Sigmoid colon (tissue), 4 donors: ENCODE results near the gene COL4A4.

Experiments used
- EP300 ChIP-seq, 4 donors: sonication (generic); formaldehyde crosslinking; IDR thresholded peaks; one replicate each; pipeline ENCODE4 v1.6.1; 2017; ENCODE audit warnings: antibody characterized with exemption in 4 of 4
- POLR2A ChIP-seq, 2 donors: fragments of 450-650 bp; IDR thresholded peaks; one replicate each; pipeline ENCODE4 v1.6.1; 2016; ENCODE audit warnings: antibody characterized with exemption in 2 of 2, mild to moderate bottlenecking in 2 of 2, moderate library complexity in 2 of 2
- POLR2AphosphoS5 ChIP-seq, 4 donors: sonication (generic); formaldehyde crosslinking; IDR thresholded peaks; one replicate each; pipeline ENCODE4 v1.6.1; 2017; ENCODE audit warnings: antibody characterized with exemption in 4 of 4
- TF ChIP-seq, protein P1 (sequence below), 4 experiments: fragments of 450-650 bp in 3 of 4; fragments of 200-600 bp in 1 of 4; IDR thresholded peaks; one replicate each; pipeline ENCODE4 v1.5.1; 2016 to 2019; ENCODE audit warnings: antibody characterized with exemption in 4 of 4, mild to moderate bottlenecking in 3 of 4, moderate library complexity in 2 of 4

GRCh38 chr2:227016894-227017293, 147.1 kb downstream of the COL4A4 start:
- TF ChIP-seq POLR2AphosphoS5 (IDR thresholded peaks at IDR 0.05): no peak
- TF ChIP-seq, protein P1, sequence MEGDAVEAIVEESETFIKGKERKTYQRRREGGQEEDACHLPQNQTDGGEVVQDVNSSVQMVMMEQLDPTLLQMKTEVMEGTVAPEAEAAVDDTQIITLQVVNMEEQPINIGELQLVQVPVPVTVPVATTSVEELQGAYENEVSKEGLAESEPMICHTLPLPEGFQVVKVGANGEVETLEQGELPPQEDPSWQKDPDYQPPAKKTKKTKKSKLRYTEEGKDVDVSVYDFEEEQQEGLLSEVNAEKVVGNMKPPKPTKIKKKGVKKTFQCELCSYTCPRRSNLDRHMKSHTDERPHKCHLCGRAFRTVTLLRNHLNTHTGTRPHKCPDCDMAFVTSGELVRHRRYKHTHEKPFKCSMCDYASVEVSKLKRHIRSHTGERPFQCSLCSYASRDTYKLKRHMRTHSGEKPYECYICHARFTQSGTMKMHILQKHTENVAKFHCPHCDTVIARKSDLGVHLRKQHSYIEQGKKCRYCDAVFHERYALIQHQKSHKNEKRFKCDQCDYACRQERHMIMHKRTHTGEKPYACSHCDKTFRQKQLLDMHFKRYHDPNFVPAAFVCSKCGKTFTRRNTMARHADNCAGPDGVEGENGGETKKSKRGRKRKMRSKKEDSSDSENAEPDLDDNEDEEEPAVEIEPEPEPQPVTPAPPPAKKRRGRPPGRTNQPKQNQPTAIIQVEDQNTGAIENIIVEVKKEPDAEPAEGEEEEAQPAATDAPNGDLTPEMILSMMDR (IDR thresholded peaks at IDR 0.05): no peak
- no peak for TF ChIP-seq POLR2A (IDR thresholded peaks at IDR 0.05)
- TF ChIP-seq EP300 (IDR thresholded peaks at IDR 0.05): no peak
